NCI-H146 treated with DMSO at 0.1 percent for 48 hours (cell line): ENCODE data around the gene ABCF2.

Experiments
- DNase-seq: peaks from one replicate; lab custom pipeline; 2025; ENCODE audit not compliant: unreplicated experiment; lab: John Stamatoyannopoulos, UW

The ABCF2 gene

GRCh38 chr7:151195616-151196450 is 31.2 kb downstream of the ABCF2 start:
- DNase-seq, result no peak

- no peak for DNase-seq
These were observed 32.8 kb downstream of the ABCF2 start for GRCh38 chr7:151194188-151194587.

GRCh38 chr7:151193203-151193978 is 33.6 kb downstream of the ABCF2 start:
- no peak for DNase-seq

GRCh38 chr7:151192002-151192539 is 34.9 kb downstream of the ABCF2 start:
- DNase-seq, result no peak

GRCh38 chr7:151191544-151191943 is 35.5 kb downstream of the ABCF2 start:
- DNase-seq, result no peak

GRCh38 chr7:151189038-151189437 is 38.0 kb downstream of the ABCF2 start:
- no peak for DNase-seq

GRCh38 chr7:151188252-151188542 is 38.8 kb downstream of the ABCF2 start:
- DNase-seq, result no peak

- DNase-seq, result no peak
These were observed 39.4 kb downstream of the ABCF2 start for GRCh38 chr7:151187409-151188251.

GRCh38 chr7:151186640-151187408 is 40.2 kb downstream of the ABCF2 start, which contains the start of gene ASB10:
Gene ASB10 (minus strand): TSS chr7:151187250. CDS start chr7:151187130, 120 bp downstream.
- no peak for DNase-seq

- DNase-seq, result no peak
These were observed 41.0 kb downstream of the ABCF2 start for GRCh38 chr7:151185762-151186639.

GRCh38 chr7:151181011-151181431 is 46.0 kb downstream of the ABCF2 start:
- DNase-seq, result no peak

GRCh38 chr7:151179946-151180345 is 47.1 kb downstream of the ABCF2 start:
- no peak for DNase-seq

GRCh38 chr7:151179287-151179860 is 47.6 kb downstream of the ABCF2 start:
- no peak for DNase-seq

- no peak for DNase-seq
These were observed 48.2 kb downstream of the ABCF2 start for GRCh38 chr7:151178831-151179230.

GRCh38 chr7:151178236-151178635 is 48.8 kb downstream of the ABCF2 start:
- DNase-seq, result no peak

GRCh38 chr7:151177310-151177709 is 49.7 kb downstream of the ABCF2 start:
- no peak for DNase-seq

- no peak for DNase-seq
These were observed 50.6 kb downstream of the ABCF2 start for GRCh38 chr7:151176401-151176800.

GRCh38 chr7:151175793-151176311 is 51.2 kb downstream of the ABCF2 start:
- DNase-seq, result no peak
